Activated naive CD4-positive, alpha-beta T cell treated with anti-CD3 and anti-CD28 coated beads, Interleukin-2, amount 10 ng/mL, durations not matched to agents 7 days and 5 days (primary cell): ENCODE results near the gene PNPLA2.
A peak's percentile ranks its signal among the peaks of the same experiment; 100 is the strongest.

ENCODE experiments used
- CTCF ChIA-PET: fragments of 350-600 bp; sonication (Branson Sonifier 250); formaldehyde crosslinking; loops from one replicate; lab custom pipeline; 2021; ENCODE audit warnings: antibody characterized with exemption; lab: Charles Lee
- DNase-seq: peaks from one replicate; pipeline ENCODE4 v3.0.0-alpha.2; 2020
- H3K27ac Mint-ChIP-seq: one replicate; pipeline ENCODE4 v1.8.0; 2021; ENCODE audit warnings: mild to moderate bottlenecking, moderate library complexity, mixed read lengths
- H3K27me3 Mint-ChIP-seq: one replicate; pipeline ENCODE4 v1.8.0; 2021; ENCODE audit warnings: mild to moderate bottlenecking, mixed read lengths
- H3K36me3 Mint-ChIP-seq: one replicate; pipeline ENCODE4 v1.8.0; 2021; ENCODE audit warnings: mixed read lengths
- H3K4me1 Mint-ChIP-seq: one replicate; pipeline ENCODE4 v1.8.0; 2021; ENCODE audit warnings: mixed read lengths
- H3K4me3 Mint-ChIP-seq: one replicate; pipeline ENCODE4 v1.8.0; 2021; ENCODE audit warnings: mild to moderate bottlenecking, moderate library complexity, mixed read lengths
- H3K9me3 Mint-ChIP-seq: one replicate; pipeline ENCODE4 v1.8.0; 2021; ENCODE audit warnings: mixed read lengths

The PNPLA2 gene

GRCh38 chr11:832529-833113, 13.9 kb downstream of the PNPLA2 start, which contains the start of gene CD151:
CD151 (plus strand) TSS chr11:832952; CDS start chr11:836070, 3,118 bp downstream.
- Mint-ChIP-seq H3K4me1 (peaks cover 40% of the 10 kb centered on the region), H3K27ac (no peak within 1 kb of the TSS), H3K36me3 (peaks cover 5% of the 10 kb centered on the region), H3K9me3 (no peaks in the 10 kb centered on the region), H3K4me3 (peak within 1 kb of the TSS; percentile 57), H3K27me3 (peaks cover 70% of the 10 kb centered on the region)
- peak; percentile 70 for DNase-seq
- CTCF ChIA-PET: interaction anchor here (0.9 kb wide), 1 partner anchor 11 kb away, joined by 3 read pairs; no protein-coding TSS in a partner anchor

DNA sequence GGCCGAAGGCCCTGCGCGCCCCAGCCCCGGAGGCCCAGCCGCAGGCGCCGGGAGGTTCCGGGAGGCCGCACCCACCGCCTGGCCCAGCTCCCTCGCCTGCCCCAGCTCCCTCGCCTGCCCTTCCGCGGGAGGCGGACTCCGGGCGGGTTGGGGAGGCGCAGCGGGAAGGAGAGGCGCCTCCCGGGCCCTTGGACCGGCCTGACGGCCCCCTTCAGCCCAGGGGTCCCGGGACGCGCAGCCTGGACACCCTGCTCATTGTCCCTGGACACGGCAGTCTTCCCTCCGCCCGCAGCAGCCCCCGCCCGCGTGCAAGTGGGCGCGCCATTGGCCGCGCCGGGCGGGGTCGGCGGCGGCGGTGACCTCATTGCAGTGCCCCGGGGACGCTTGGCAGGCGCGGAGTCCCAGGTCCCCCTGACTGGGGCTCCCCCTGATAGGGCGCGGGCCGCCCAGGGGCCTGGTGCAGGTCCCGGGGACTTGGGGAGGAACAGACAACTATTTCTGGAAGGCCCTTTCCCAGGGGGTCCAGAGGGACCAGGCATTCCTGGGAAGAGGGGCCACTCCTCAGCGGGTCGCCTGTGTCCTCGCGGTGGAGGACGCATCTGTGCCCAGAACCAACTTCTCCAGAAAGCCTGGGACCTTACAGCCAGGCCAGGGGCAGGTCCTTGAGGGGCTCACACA, 14.5 kb downstream of the PNPLA2 start:
- Mint-ChIP-seq H3K27ac (no peak overlapping the region), H3K4me3 (peak overlapping the region; percentile 57), H3K27me3 (peaks cover 64% of the 10 kb centered on the region), H3K9me3 (no peaks in the 10 kb centered on the region), H3K4me1 (peaks cover 34% of the 10 kb centered on the region), H3K36me3 (peaks cover 3% of the 10 kb centered on the region)
- DNase-seq: peak; percentile 57
- CTCF ChIA-PET: interaction anchor here (0.9 kb wide), 1 partner anchor 10 kb away, joined by 3 read pairs; no protein-coding TSS in a partner anchor

DNA sequence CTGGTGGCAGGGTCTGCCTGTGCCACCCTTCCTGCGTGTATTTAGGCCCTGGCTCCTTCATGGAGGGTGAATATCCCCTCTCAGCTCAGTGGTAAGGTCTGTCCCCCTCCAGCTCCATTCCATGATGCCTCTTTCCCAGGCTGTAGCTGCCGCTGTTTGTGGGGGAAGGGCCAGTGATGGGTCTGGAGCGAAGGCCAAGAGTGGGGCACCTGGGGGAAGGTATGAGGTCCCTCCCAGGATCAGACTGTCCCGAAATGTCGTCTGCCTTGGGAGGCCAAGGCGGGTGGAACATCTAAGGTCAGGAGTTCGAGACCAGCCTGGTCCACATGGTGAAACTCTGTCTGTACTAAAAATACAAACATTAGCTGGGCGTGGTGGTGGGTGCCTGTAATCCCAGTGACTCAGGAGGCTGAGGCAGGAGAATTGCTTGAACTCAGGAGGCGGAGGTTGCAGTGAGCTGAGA, 15.2 kb downstream of the PNPLA2 start:
- peaks cover 8% of the 10 kb centered on the region for H3K36me3 Mint-ChIP-seq
- H3K4me1 Mint-ChIP-seq: peaks cover 32% of the 10 kb centered on the region
- peak overlapping the region; percentile 57 for H3K4me3 Mint-ChIP-seq
- no peaks in the 10 kb centered on the region for H3K9me3 Mint-ChIP-seq
- H3K27ac Mint-ChIP-seq: no peak overlapping the region
- CTCF ChIA-PET: no interaction called here
- H3K27me3 Mint-ChIP-seq: peaks cover 57% of the 10 kb centered on the region
- DNase-seq: no peak

DNA sequence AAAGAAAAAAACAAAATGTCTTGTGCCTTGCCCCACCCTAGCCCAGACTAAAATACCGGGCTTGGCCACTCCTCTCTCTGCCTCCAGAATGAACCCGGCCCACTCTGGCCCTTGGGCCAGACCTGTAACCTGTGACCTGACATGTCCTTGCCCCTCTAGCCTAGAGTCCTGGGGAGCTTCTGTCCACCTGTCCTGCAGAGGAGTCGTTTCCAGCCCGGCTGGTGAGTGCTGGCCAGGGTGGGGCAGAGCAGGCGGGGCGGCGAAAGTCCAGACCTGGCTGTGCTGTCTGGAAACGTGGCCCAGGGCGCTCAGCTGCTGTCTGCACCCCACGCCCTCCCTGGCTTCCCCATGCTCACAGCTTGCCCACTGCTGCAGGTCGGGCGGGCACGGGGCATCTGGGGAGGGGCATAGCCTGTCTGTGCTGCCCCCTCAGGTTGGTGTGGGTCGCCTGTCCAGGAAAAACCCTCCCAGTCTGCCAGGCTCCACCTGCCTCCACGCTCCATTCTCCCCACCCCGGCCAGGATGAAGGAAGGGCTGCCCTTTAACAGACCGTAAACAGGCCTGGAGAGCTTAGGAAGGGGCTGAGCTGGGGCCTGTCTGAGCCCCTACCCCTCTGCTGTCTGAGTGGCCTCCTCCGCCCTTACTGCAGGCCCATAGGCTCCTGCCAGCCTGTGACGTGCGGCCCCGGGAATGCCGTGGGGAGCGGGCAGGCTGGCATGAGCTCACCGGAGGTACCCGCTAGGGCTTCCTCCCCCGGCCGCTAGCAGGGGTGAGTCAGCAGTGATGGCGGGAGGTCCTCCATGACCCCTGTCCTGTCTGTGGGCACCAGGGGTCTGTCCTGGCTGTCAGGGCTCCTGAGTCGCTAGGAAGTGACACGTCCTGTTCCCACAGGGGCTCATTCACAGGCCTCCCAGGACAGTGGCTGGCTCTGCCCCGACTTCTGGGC, 15.9 kb downstream of the PNPLA2 start:
- peaks cover 9% of the 10 kb centered on the region for H3K36me3 Mint-ChIP-seq
- H3K9me3 Mint-ChIP-seq: no peaks in the 10 kb centered on the region
- DNase-seq: no peak
- peak overlapping the region; percentile 57 for H3K4me3 Mint-ChIP-seq
- peaks cover 50% of the 10 kb centered on the region for H3K27me3 Mint-ChIP-seq
- no peak overlapping the region for H3K27ac Mint-ChIP-seq
- CTCF ChIA-PET: no interaction called here
- H3K4me1 Mint-ChIP-seq: peaks cover 25% of the 10 kb centered on the region

- Mint-ChIP-seq H3K9me3 (no peaks in the 10 kb centered on the region), H3K27ac (no peak overlapping the region), H3K36me3 (peaks cover 11% of the 10 kb centered on the region), H3K4me1 (peaks cover 30% of the 10 kb centered on the region), H3K4me3 (no peak overlapping the region), H3K27me3 (peaks cover 34% of the 10 kb centered on the region)
- DNase-seq: no peak
- CTCF ChIA-PET: no interaction called here
These were observed 17.6 kb downstream of the PNPLA2 start for GRCh38 chr11:836274-836673.

GRCh38 chr11:836700-837099, 18.0 kb downstream of the PNPLA2 start:
- no peak for DNase-seq
- H3K4me1 Mint-ChIP-seq: peaks cover 29% of the 10 kb centered on the region
- no peak overlapping the region for H3K4me3 Mint-ChIP-seq
- H3K27ac Mint-ChIP-seq: no peak overlapping the region
- CTCF ChIA-PET: no interaction called here
- H3K27me3 Mint-ChIP-seq: peaks cover 29% of the 10 kb centered on the region
- no peaks in the 10 kb centered on the region for H3K9me3 Mint-ChIP-seq
- H3K36me3 Mint-ChIP-seq: peaks cover 11% of the 10 kb centered on the region

- DNase-seq: no peak
- Mint-ChIP-seq H3K4me1 (peaks cover 23% of the 10 kb centered on the region), H3K27ac (no peak overlapping the region), H3K9me3 (no peaks in the 10 kb centered on the region), H3K4me3 (no peak overlapping the region), H3K36me3 (peaks cover 11% of the 10 kb centered on the region), H3K27me3 (peaks cover 22% of the 10 kb centered on the region)
- CTCF ChIA-PET: no interaction called here
These were observed 18.7 kb downstream of the PNPLA2 start for GRCh38 chr11:837189-837989.

DNA sequence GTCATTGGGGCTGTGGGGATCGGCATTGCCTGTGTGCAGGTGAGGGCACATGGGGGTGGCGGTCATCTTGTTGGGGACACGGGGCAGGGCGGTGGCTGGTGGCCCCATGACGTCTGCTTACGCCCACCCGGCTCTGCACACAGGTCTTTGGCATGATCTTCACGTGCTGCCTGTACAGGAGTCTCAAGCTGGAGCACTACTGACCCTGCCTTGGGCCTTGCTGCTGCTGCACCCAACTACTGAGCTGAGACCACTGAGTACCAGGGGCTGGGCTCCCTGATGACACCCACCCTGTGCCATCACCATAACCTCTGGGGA, 19.2 kb downstream of the PNPLA2 start:
- H3K36me3 Mint-ChIP-seq: peaks cover 11% of the 10 kb centered on the region
- peak overlapping the region; percentile 52 for H3K27ac Mint-ChIP-seq
- no peaks in the 10 kb centered on the region for H3K9me3 Mint-ChIP-seq
- H3K27me3 Mint-ChIP-seq: peaks cover 20% of the 10 kb centered on the region
- CTCF ChIA-PET: no interaction called here
- peaks cover 23% of the 10 kb centered on the region for H3K4me1 Mint-ChIP-seq
- no peak overlapping the region for H3K4me3 Mint-ChIP-seq
- no peak for DNase-seq

- CTCF ChIA-PET: no interaction called here
- peaks cover 24% of the 10 kb centered on the region for H3K27me3 Mint-ChIP-seq
These were observed 19.9 kb downstream of the PNPLA2 start for GRCh38 chr11:838441-839279.

GRCh38 chr11:839280-839623, 20.5 kb downstream of the PNPLA2 start:
- Mint-ChIP-seq H3K9me3 (no peaks in the 10 kb centered on the region), H3K27ac (no peak overlapping the region), H3K27me3 (peaks cover 24% of the 10 kb centered on the region), H3K4me3 (no peak overlapping the region), H3K36me3 (peaks cover 11% of the 10 kb centered on the region), H3K4me1 (peaks cover 26% of the 10 kb centered on the region)
- DNase-seq: no peak
- CTCF ChIA-PET: no interaction called here

More at GRCh38 chr11:838441-839279, 19.9 kb downstream of the PNPLA2 start:
- H3K36me3 Mint-ChIP-seq: peaks cover 11% of the 10 kb centered on the region
- no peaks in the 10 kb centered on the region for H3K9me3 Mint-ChIP-seq
- H3K4me1 Mint-ChIP-seq: peaks cover 27% of the 10 kb centered on the region
- no peak overlapping the region for H3K27ac Mint-ChIP-seq
- no peak overlapping the region for H3K4me3 Mint-ChIP-seq
- no peak for DNase-seq

DNA sequence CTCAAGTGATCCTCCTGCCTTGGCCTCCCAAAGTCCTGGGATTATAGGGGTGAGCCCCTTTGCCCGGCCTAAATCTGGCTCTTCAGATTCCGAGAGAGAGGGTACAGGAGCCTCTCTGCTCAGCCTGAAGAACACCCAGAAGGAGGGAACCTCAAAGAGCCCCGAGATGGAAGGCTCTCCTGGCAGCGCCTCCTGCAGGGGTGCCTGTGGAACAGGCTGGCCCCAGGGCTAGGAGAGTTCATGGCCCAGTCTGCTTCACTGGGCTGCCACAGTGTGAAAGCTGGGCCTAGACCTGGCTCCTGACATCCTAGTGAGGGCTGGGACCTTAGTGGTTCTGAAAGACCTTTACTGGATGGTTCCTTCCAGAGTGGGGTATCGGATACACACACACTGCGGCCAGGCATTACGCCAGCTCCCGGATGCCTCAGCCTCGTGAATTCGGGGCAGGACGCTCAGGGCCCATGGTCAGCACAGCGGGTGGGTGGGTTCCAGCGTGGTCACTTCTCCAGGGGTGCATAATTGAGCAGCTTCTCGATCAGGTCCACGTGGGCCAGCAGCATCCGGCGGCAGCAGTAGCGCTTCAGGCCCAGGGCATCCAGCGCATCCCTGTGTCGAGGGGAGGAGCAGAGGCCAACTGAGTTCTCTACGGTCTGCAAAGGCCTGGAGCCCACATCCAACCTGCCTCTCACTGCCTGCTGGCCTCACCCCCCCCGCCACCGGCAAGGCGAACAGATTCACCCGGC, 21.3 kb downstream of the PNPLA2 start:
- no peak for DNase-seq
- CTCF ChIA-PET: interaction anchor here (0.6 to 2.2 kb wide), 3 partner anchors 10 to 211 kb away, joined by 3 to 9 read pairs (median 4); no protein-coding TSS in a partner anchor
- H3K36me3 Mint-ChIP-seq: peaks cover 11% of the 10 kb centered on the region
- peaks cover 31% of the 10 kb centered on the region for H3K4me1 Mint-ChIP-seq
- no peaks in the 10 kb centered on the region for H3K9me3 Mint-ChIP-seq
- H3K27ac Mint-ChIP-seq: no peak overlapping the region
- peaks cover 22% of the 10 kb centered on the region for H3K27me3 Mint-ChIP-seq
- H3K4me3 Mint-ChIP-seq: peak overlapping the region; percentile 85

- CTCF ChIA-PET: interaction anchor here (2.2 kb wide), 1 partner anchor 12 kb away, joined by 9 read pairs; no protein-coding TSS in a partner anchor
- H3K27me3 Mint-ChIP-seq: peaks cover 32% of the 10 kb centered on the region
- peak overlapping the region; percentile 84 for H3K27ac Mint-ChIP-seq
These were observed 23.3 kb downstream of the PNPLA2 start for GRCh38 chr11:841981-842369.

More at GRCh38 chr11:841981-842369, 23.3 kb downstream of the PNPLA2 start:
- H3K36me3 Mint-ChIP-seq: peaks cover 9% of the 10 kb centered on the region
- no peaks in the 10 kb centered on the region for H3K9me3 Mint-ChIP-seq
- DNase-seq: no peak
- peak overlapping the region; percentile 85 for H3K4me3 Mint-ChIP-seq
- peaks cover 32% of the 10 kb centered on the region for H3K4me1 Mint-ChIP-seq
